GM12892 (cell line): Measurements from ENCODE around the gene TOGARAM2.

ENCODE experiments used
- DNase-seq: peaks from one replicate; pipeline ENCODE4 v3.0.0; 2011; ENCODE audit not compliant: insufficient read length
- FAIRE-seq: peaks from 2 replicates; lab custom pipeline; 2011; peaks lifted over from hg19 to GRCh38; lab: Jason Lieb, UNC
- POLR2A ChIP-seq: IDR thresholded peaks from 2 replicates; pipeline ENCODE4 v1.6.1; 2011; ENCODE audit warnings: low read depth, low read length, control low read depth
- POLR2AphosphoS5 ChIP-seq: IDR thresholded peaks from 2 replicates; pipeline ENCODE4 v1.6.1; 2011; ENCODE audit warnings: low read depth, low read length, control low read depth
- TAF1 ChIP-seq: IDR thresholded peaks from 2 replicates; pipeline ENCODE4 v1.6.1; 2011; ENCODE audit warnings: low read depth, mild to moderate bottlenecking, control low read depth, low read length, borderline replicate concordance

The TOGARAM2 gene

DNA sequence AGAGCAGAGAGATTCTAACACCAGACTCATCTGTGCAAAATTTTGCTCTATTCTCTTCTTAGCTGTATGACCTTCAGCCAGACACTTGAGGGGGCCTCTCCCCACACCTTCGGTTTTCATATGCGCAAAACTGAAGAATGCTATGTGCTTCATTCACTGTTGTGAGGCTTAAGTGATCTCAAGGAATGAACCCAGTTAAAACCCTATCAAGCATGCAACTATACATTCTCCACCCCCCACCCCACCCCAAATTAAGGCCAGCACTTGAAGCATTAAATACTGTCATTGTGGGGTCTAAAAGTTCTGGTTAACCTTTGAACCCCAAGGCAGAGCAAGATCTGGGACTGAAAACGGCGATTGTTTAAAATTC, 83.2 kb downstream of the TOGARAM2 start:
- FAIRE-seq, result no peak
- no peak for DNase-seq
- no peak for TF ChIP-seq TAF1
- no peak for TF ChIP-seq POLR2AphosphoS5
- no peak for TF ChIP-seq POLR2A

GRCh38 chr2:29064746-29065067, 83.6 kb downstream of the TOGARAM2 start:
- no peak for FAIRE-seq
- no peak for DNase-seq
- TF ChIP-seq POLR2AphosphoS5, result no peak
- no peak for TF ChIP-seq TAF1
- no peak for TF ChIP-seq POLR2A

DNA sequence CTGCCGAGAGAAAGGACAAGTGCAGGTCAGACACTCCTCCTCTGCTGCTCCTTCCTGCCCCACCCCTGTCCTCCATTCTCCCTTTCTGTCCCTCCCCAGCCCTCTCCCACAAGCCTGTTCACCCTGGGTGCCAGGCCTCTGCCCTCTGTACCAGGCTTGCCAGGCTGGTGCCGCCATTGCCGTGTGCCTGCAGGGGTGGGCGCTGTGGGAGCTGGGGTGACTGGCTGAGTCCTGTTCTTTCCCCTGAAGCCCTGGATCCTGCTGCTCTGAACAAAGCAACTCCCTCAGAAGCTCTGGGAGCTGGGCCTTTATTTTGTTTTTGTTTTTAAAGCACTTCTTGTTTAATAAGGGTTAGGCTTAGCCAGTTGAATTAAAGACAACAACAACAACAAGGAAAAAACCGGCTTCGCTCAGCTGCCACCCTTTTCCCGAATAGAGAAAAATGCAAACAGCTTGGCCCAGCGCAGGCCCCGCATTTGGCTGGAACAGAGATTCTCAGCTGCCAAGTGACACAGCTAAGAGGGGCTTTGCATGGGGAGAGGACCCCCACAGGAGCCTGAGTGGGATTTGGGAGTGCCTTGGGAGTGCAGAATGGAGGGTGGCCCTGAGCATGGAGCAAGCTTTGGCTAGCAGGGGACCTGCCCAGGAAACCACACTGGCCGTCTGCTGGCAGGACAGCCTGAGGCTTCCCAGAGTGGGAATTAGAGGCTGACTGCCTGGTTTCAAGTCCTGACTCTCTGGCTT, 84.1 kb downstream of the TOGARAM2 start:
- TF ChIP-seq TAF1 (no peak), POLR2A (no peak), POLR2AphosphoS5 (no peak)
- FAIRE-seq (no peak), DNase-seq (no peak)

- no peak for DNase-seq
- no peak for TF ChIP-seq TAF1
- no peak for TF ChIP-seq POLR2A
- TF ChIP-seq POLR2AphosphoS5, result no peak
- FAIRE-seq, result no peak
Measured at GRCh38 chr2:29066271-29066860, 85.3 kb downstream of the TOGARAM2 start.

- no peak for DNase-seq
- TF ChIP-seq POLR2A (no peak), TAF1 (no peak), POLR2AphosphoS5 (no peak)
- no peak for FAIRE-seq
Measured at GRCh38 chr2:29066997-29067605, 86.0 kb downstream of the TOGARAM2 start.

GRCh38 chr2:29068513-29068912, 87.4 kb downstream of the TOGARAM2 start:
- DNase-seq (no peak), FAIRE-seq (no peak)
- TF ChIP-seq POLR2AphosphoS5, result no peak
- no peak for TF ChIP-seq TAF1
- TF ChIP-seq POLR2A, result no peak

DNA sequence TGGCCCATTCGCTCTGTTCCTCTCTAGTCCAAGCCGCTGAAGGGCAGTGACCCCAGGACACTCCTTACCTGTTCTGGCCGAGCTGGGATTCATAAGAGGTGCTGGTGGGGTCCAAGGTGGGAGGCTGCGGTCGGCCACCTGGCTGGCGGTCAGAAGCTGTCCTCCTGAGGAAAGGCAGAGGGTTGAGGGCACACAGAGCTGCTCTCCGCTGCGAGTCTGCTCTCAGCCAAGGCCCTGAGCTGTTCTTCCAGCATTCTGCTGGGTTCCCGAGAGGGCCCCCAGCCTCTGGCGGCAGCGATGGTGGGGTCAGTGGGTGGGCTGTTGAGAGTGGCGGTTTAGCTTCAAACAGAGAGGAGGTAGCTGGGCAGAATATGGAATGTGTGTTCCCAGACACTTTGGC, 89.4 kb downstream of the TOGARAM2 start:
- no peak for TF ChIP-seq POLR2A
- TF ChIP-seq TAF1, result no peak
- no peak for TF ChIP-seq POLR2AphosphoS5
- FAIRE-seq (no peak), DNase-seq (no peak)

GRCh38 chr2:29071032-29071975, 90.2 kb downstream of the TOGARAM2 start:
- FAIRE-seq, result no peak
- TF ChIP-seq TAF1, result no peak
- no peak for TF ChIP-seq POLR2A
- no peak for TF ChIP-seq POLR2AphosphoS5
- no peak for DNase-seq

GRCh38 chr2:29072251-29072650, 91.2 kb downstream of the TOGARAM2 start:
- DNase-seq, result no peak
- FAIRE-seq, result no peak
- TF ChIP-seq POLR2AphosphoS5 (no peak), POLR2A (no peak), TAF1 (no peak)

GRCh38 chr2:29072971-29073725, 92.0 kb downstream of the TOGARAM2 start:
- FAIRE-seq (no peak), DNase-seq (no peak)
- no peak for TF ChIP-seq POLR2AphosphoS5
- no peak for TF ChIP-seq TAF1
- no peak for TF ChIP-seq POLR2A

DNA sequence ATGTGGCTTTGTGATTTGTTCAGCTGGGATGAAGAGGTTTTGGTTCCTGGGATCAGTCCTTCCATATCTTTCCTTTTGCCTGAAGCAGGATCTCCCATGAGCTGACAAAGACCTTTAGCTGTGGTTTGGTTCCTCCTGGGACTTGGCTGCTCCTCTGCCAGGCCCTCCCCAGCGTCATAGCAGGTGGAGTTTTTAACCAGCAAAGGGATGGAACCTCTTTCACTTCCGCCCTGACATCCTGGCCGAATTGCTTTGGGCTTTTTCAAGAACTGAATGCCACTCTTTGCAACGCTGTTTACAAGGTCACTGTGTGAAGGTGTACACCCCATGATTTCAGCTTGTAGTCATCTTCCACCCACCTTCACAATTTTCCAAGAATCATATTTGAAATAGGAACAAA, 92.8 kb downstream of the TOGARAM2 start:
- DNase-seq (no peak), FAIRE-seq (no peak)
- TF ChIP-seq POLR2A, result no peak
- TF ChIP-seq TAF1, result no peak
- TF ChIP-seq POLR2AphosphoS5, result no peak
